ENCODE data around the gene NOTCH1.

The NOTCH1 gene

GRCh38 chr9:136457326-136457725 lies 88.5 kb downstream of the NOTCH1 start:
- no peak for DNase-seq

GRCh38 chr9:136456258-136456657 lies 89.6 kb downstream of the NOTCH1 start:
- no peak for DNase-seq

GRCh38 chr9:136455043-136456002 lies 90.5 kb downstream of the NOTCH1 start:
- no peak for DNase-seq

- DNase-seq, result no peak
These were observed 91.6 kb downstream of the NOTCH1 start for GRCh38 chr9:136454026-136454796.

- DNase-seq, result no peak
These were observed 92.5 kb downstream of the NOTCH1 start for GRCh38 chr9:136453326-136453725.

GRCh38 chr9:136451221-136451877 lies 94.5 kb downstream of the NOTCH1 start:
- DNase-seq, result no peak

- DNase-seq, result no peak
These were observed 97.2 kb downstream of the NOTCH1 start for GRCh38 chr9:136448655-136449054.

GRCh38 chr9:136447173-136447778 lies 98.6 kb downstream of the NOTCH1 start:
- DNase-seq, result no peak

- no peak for DNase-seq
These were observed 100.0 kb downstream of the NOTCH1 start for GRCh38 chr9:136445799-136446198.

All from DMS79 treated with DMSO at 0.1 percent for 48 hours (cell line).